Sigmoid colon (tissue), 7 donors: ENCODE measurements around the gene SMIM35. TPM values are rescaled to one million over a fixed set of nuclear protein-coding genes. Genes with fewer than 3 reads are reported as not detected.

ENCODE experiments used
- polyA plus RNA-seq, 3 donors: library from polyadenylated mRNA; stranded (reverse); fragments of 200-250 nt; gene quantifications; one replicate each; pipeline ENCODE4 v1.2.3, GENCODE V29; 2013
- total RNA-seq, 4 donors: library from RNA; depleted of rRNA; stranded (reverse); fragments of >200 nt; gene quantifications; one replicate each; pipeline ENCODE4 v1.1.0, GENCODE V29; 2016
- donor health status: healthy with polysubstance abuse.
- donor health status: Bipolar disorder and iron deficiency.
- donor health status: healthy.

The SMIM35 gene
- total and polyA plus RNA-seq, 7 donors: 0.28 TPM; not detected in 6

Other genes starting within 250 kb of the SMIM35 start
- 100 to 1,000 TPM; 243 to 305 (median 271) TPM for gene FXYD6, start 210.3 kb downstream of the SMIM35 start, total RNA-seq
- gene FXYD6, start 210.3 kb downstream of the SMIM35 start, polyA plus RNA-seq: 10 to 100 TPM; 12.3 to 46.4 (median 31.2) TPM
- gene TMPRSS13, start 157.6 kb downstream of the SMIM35 start, total RNA-seq: not detected
- gene TMPRSS13, start 157.6 kb downstream of the SMIM35 start, polyA plus RNA-seq: 1 to 10 TPM in 2 of 3 donors, not detected in 1; 1.4 to 1.6 TPM
- 10 to 100 TPM; 13.0 to 29.6 (median 15.3) TPM for gene IL10RA, start 100.6 kb downstream of the SMIM35 start, total RNA-seq
- 10 to 100 TPM in 1 of 3 donors, 1 to 10 TPM in 2; 4.2 to 27.1 (median 6.7) TPM for gene IL10RA, start 100.6 kb downstream of the SMIM35 start, polyA plus RNA-seq
- 1 to 10 TPM in 1 of 4 donors, not detected in 3; 1.4 TPM for gene TMPRSS4, start 9.9 kb downstream of the SMIM35 start, total RNA-seq
- 100 to 1,000 TPM in 2 of 3 donors, 10 to 100 TPM in 1; 68.5 to 134 (median 101) TPM for gene TMPRSS4, start 9.9 kb downstream of the SMIM35 start, polyA plus RNA-seq
- 1 to 10 TPM; 1.3 to 2.2 (median 1.5) TPM for gene SCN4B, start 65.9 kb upstream of the SMIM35 start, total RNA-seq
- gene SCN4B, start 65.9 kb upstream of the SMIM35 start, polyA plus RNA-seq: 1 to 10 TPM in 2 of 3 donors, under 1 TPM in 1; 0.92 to 1.3 (median 1.2) TPM
- gene SCN2B, start 89.7 kb upstream of the SMIM35 start, total RNA-seq: 1 to 10 TPM in 3 of 4 donors, under 1 TPM in 1; 0.95 to 1.7 (median 1.2) TPM
- gene SCN2B, start 89.7 kb upstream of the SMIM35 start, polyA plus RNA-seq: under 1 TPM; 0.23 to 0.74 (median 0.60) TPM
- gene JAML, start 138.0 kb upstream of the SMIM35 start, total RNA-seq: 1 to 10 TPM; 3.3 to 6.1 (median 5.6) TPM
- 10 to 100 TPM in 2 of 3 donors, 1 to 10 TPM in 1; 9.0 to 35.1 (median 16.5) TPM for gene JAML, start 138.0 kb upstream of the SMIM35 start, polyA plus RNA-seq
- gene MPZL3, start 165.4 kb upstream of the SMIM35 start, total RNA-seq: under 1 TPM; 0.16 to 0.55 (median 0.31) TPM
- 1 to 10 TPM; 2.4 to 6.2 (median 4.4) TPM for gene MPZL3, start 165.4 kb upstream of the SMIM35 start, polyA plus RNA-seq
- 10 to 100 TPM in 1 of 4 donors, 1 to 10 TPM in 3; 7.7 to 12.8 (median 8.3) TPM for gene MPZL2, start 177.3 kb upstream of the SMIM35 start, total RNA-seq
- gene MPZL2, start 177.3 kb upstream of the SMIM35 start, polyA plus RNA-seq: 10 to 100 TPM in 2 of 3 donors, 1 to 10 TPM in 1; 9.6 to 27.6 (median 13.9) TPM
- under 1 TPM in 2 of 4 donors, not detected in 2; 0.28 to 0.36 TPM for gene CD3E, start 217.8 kb upstream of the SMIM35 start, total RNA-seq
- gene CD3E, start 217.8 kb upstream of the SMIM35 start, polyA plus RNA-seq: 10 to 100 TPM in 1 of 3 donors, 1 to 10 TPM in 1, under 1 TPM in 1; 0.92 to 42.3 (median 1.2) TPM